PC-3 (cell line): ENCODE measurements around the gene LSM12. TPM values are rescaled to one million over a fixed set of nuclear protein-coding genes. Genes with fewer than 3 reads are reported as not detected.
"Not testable (repeated sequence)": the region's sequence is repeated elsewhere in the genome, so short reads cannot be mapped to it uniquely, and the experiment has no call there.

Source experiments
- ATAC-seq: fragments of 200-7000 bp; cut with Tn5 transposase; 2 replicates; pipeline ENCODE4 v1.9.1; 2020; ENCODE audit warnings: mild to moderate bottlenecking, moderate library complexity
- BruUV-seq: library from RNA; stranded (reverse); fragments of 400-500 nt; replicated peaks from 2 replicates; lab custom pipeline; 2021; lab: Mats Ljungman, UMichigan
- CTCF ChIA-PET: fragments of 300-600 bp; sonication (Branson Sonifier 250); formaldehyde crosslinking; loops from one replicate; lab custom pipeline; 2022; ENCODE audit warnings: antibody characterized with exemption; lab: Charles Lee
- POLR2A ChIA-PET: fragments of 300-600 bp; sonication (Branson Sonifier 250); formaldehyde crosslinking; loops from one replicate; lab custom pipeline; 2022; ENCODE audit warnings: antibody characterized with exemption; ENCODE audit not compliant: unreplicated experiment; lab: Charles Lee
- DNase-seq: peaks from one replicate; pipeline ENCODE4 v3.0.0-alpha.2; 2015
- H2AFZ ChIP-seq: fragments of 300-600 bp; sonication (generic); 2 replicates; pipeline ENCODE4 v1.6.0; 2016; ENCODE audit warnings: antibody characterized with exemption, low read length
- H3F3A ChIP-seq: fragments of 300-600 bp; sonication (generic); one replicate; pipeline ENCODE4 v1.6.0; 2017; ENCODE audit warnings: antibody characterized with exemption, low read length, control low read depth, mild to moderate bottlenecking; ENCODE audit not compliant: unreplicated experiment
- H3K27ac ChIP-seq: fragments of 300-600 bp; sonication (generic); 2 replicates; pipeline ENCODE4 v1.5.1; 2016; ENCODE audit warnings: mild to moderate bottlenecking, low read length
- H3K27me3 ChIP-seq: fragments of 300-600 bp; sonication (generic); 2 replicates; pipeline ENCODE4 v1.6.1; 2016; ENCODE audit warnings: low read length, mixed read lengths
- H3K36me3 ChIP-seq: fragments of 300-600 bp; sonication (generic); 2 replicates; pipeline ENCODE4 v1.6.1; 2016; ENCODE audit warnings: low read depth, mixed run types, low read length, mixed read lengths
- H3K4me1 ChIP-seq: fragments of 300-600 bp; sonication (generic); 2 replicates; pipeline ENCODE4 v1.5.1; 2016; ENCODE audit warnings: low read length; ENCODE audit not compliant: insufficient read depth
- H3K4me2 ChIP-seq: fragments of 300-600 bp; sonication (generic); 2 replicates; pipeline ENCODE4 v1.6.0; 2016; ENCODE audit warnings: low read length
- H3K4me3 ChIP-seq: fragments of 300-600 bp; sonication (generic); 2 replicates; pipeline ENCODE4 v1.5.1; 2016; ENCODE audit warnings: mild to moderate bottlenecking, low read length, mixed read lengths
- H3K79me2 ChIP-seq: fragments of 300-600 bp; sonication (generic); 2 replicates; pipeline ENCODE4 v1.6.1; 2017; ENCODE audit warnings: low read length, mixed read lengths
- H3K9ac ChIP-seq: fragments of 300-600 bp; sonication (generic); 2 replicates; pipeline ENCODE4 v1.6.0; 2016; ENCODE audit warnings: mild to moderate bottlenecking, low read length
- H3K9me2 ChIP-seq: fragments of 300-600 bp; sonication (generic); replicated peaks from 2 replicates; pipeline ENCODE4 v1.6.1; 2016; ENCODE audit warnings: mixed run types, low read length, mixed read lengths
- H3K9me3 ChIP-seq: fragments of 300-600 bp; sonication (generic); 2 replicates; pipeline ENCODE4 v1.6.1; 2016; ENCODE audit warnings: low read length, mixed read lengths
- H4K20me1 ChIP-seq: fragments of 300-600 bp; sonication (generic); 2 replicates; pipeline ENCODE4 v1.6.1; 2016; ENCODE audit warnings: low read length, mixed read lengths
- EZH2 ChIP-seq: fragments of 300-600 bp; sonication (generic); IDR thresholded peaks from one replicate; pipeline ENCODE4 v1.6.1; 2017; ENCODE audit warnings: antibody characterized with exemption, mild to moderate bottlenecking, low read length; ENCODE audit not compliant: unreplicated experiment
- EZH2phosphoT487 ChIP-seq: fragments of 300-600 bp; sonication (generic); IDR thresholded peaks from 2 replicates; pipeline ENCODE4 v1.6.1; 2018; ENCODE audit warnings: mild to moderate bottlenecking, antibody characterized with exemption, low read length, borderline replicate concordance
- intact Hi-C: fragments of 100-400 bp; cut with micrococcal nuclease; formaldehyde crosslinking; loops from 2 replicates; pipeline ENCODE4 v1.9.0; 2023
- total RNA-seq: library from RNA; depleted of rRNA; stranded (reverse); fragments of >200 nt; gene quantifications from 2 replicates; pipeline ENCODE4 v1.2.3, GENCODE V29; 2014
- TF ChIP-seq, protein P1 (sequence below): fragments of 300-600 bp; sonication (generic); conservative IDR thresholded peaks from 2 replicates; pipeline ENCODE4 v1.5.1; 2017; ENCODE audit warnings: antibody characterized with exemption, low read depth, mild to moderate bottlenecking, low read length

LSM12 gene
- total RNA-seq, 1 experiment from 2014 or later, result 118 TPM

DNA sequence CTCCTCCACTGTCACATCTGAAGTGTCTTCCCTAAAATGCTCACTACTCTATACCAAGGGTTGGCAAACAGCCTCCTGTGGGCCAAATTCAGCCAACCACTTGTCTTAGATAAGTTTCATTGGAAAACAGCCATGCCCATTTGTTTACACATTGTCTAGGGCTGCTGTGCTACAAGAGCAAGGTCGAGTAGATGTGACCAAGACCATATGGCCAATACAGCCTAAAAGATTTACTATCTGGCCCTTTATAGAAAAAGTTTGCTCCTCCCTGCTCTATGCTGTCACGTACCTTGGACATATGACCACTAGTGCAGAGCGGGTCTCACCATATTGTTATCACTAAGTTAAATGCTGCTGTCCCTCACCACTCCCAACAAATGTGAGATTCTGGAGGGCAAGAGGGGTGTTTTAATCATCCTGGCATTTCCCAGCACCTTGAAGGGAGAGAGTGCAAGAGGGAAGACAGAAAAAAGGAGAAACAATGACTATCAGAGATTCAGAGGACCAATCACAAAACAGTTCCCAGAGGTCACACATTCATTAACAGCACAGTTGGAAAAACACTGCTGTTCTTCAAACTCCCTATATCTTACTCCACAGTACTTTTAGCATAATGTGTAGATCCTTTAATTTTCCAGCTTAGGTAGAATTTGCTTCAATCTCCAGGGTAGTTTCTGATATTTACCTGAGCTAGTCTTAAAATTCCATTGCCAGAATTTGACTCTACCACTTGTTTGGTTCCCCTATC, 13.2 kb downstream of the LSM12 start:
- Histone ChIP-seq H3K79me2 (peaks cover 94% of the 10 kb centered on the region), H3K36me3 (peaks cover 67% of the 10 kb centered on the region), H2AFZ (no peak overlapping the region), H4K20me1 (peaks cover 14% of the 10 kb centered on the region; the same call in 1 of the 2 replicates), H3K4me2 (no peak overlapping the region), H3K27me3 (no peaks in the 10 kb centered on the region), H3K9ac (no peak overlapping the region), H3K9me3 (no peaks in the 10 kb centered on the region), H3K4me3 (no peak overlapping the region), H3K9me2 (no peaks in the 10 kb centered on the region), H3F3A (no peaks in the 10 kb centered on the region), H3K4me1 (no peaks in the 10 kb centered on the region), H3K27ac (no peak overlapping the region)
- BruUV-seq, result TSS peak; percentile 10
- ATAC-seq (no peak; the same call in 1 of the 2 replicates), DNase-seq (no peak)
- intact Hi-C loops, result no loop called here
- TF ChIP-seq, protein P1, sequence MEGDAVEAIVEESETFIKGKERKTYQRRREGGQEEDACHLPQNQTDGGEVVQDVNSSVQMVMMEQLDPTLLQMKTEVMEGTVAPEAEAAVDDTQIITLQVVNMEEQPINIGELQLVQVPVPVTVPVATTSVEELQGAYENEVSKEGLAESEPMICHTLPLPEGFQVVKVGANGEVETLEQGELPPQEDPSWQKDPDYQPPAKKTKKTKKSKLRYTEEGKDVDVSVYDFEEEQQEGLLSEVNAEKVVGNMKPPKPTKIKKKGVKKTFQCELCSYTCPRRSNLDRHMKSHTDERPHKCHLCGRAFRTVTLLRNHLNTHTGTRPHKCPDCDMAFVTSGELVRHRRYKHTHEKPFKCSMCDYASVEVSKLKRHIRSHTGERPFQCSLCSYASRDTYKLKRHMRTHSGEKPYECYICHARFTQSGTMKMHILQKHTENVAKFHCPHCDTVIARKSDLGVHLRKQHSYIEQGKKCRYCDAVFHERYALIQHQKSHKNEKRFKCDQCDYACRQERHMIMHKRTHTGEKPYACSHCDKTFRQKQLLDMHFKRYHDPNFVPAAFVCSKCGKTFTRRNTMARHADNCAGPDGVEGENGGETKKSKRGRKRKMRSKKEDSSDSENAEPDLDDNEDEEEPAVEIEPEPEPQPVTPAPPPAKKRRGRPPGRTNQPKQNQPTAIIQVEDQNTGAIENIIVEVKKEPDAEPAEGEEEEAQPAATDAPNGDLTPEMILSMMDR, result no peak
- no peak for TF ChIP-seq EZH2phosphoT487
- TF ChIP-seq EZH2, result no peak
- CTCF ChIA-PET, result no interaction called here
- POLR2A ChIA-PET, result no interaction called here

DNA sequence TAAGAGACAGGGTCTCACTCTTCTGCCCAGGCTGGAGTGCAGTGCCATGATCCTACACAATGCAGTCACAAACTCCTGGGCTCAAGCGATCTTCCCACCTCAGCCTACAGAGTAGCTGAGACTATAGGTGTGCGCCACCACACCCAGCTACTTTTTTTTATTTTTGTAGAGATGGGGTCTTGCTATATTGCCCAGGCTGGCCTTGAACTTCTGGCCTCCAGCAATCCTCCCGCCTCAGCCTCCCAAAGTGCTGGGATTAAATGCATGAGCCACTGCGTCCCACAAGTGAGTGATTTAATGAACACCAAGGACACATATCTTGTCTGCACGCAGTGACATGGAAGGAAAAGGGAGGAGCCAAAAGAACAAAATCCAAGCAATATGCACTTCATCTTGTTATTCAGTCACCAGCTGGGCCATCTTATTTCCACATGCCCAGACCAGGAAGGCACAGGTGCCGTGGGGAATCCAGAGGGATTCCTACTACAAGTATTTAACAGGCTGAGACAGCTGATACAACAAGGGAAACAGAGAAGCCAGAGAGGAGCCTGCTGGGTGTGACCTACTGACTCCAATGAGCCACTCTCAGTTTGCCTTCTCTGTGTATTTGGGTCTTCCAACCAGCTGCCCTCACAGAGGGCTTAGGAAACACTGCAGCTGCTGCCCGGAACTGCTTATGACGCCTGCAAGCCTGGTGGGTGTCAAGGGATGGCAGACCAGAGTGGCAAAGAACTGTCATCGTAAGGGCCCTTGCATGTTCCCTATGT, 17.0 kb downstream of the LSM12 start:
- BruUV-seq, result no TSS peak
- CTCF ChIA-PET, result no interaction called here
- H2AFZ ChIP-seq, result no peak overlapping the region
- no peaks in the 10 kb centered on the region for H3K9me2 ChIP-seq
- POLR2A ChIA-PET, result no interaction called here
- H3K27ac ChIP-seq, result no peak overlapping the region
- H4K20me1 ChIP-seq, result peaks cover 17% of the 10 kb centered on the region
- H3K4me1 ChIP-seq, result peaks cover 9% of the 10 kb centered on the region
- H3F3A ChIP-seq, result peaks cover 5% of the 10 kb centered on the region
- no peak for DNase-seq
- no peak overlapping the region for H3K9ac ChIP-seq
- ATAC-seq, result no peak
- intact Hi-C loops, result no loop called here
- no peak overlapping the region for H3K4me3 ChIP-seq
- peaks cover 66% of the 10 kb centered on the region for H3K36me3 ChIP-seq
- H3K27me3 ChIP-seq, result no peaks in the 10 kb centered on the region
- peaks cover 91% of the 10 kb centered on the region for H3K79me2 ChIP-seq
- H3K4me2 ChIP-seq, result no peak overlapping the region
- no peaks in the 10 kb centered on the region for H3K9me3 ChIP-seq
- TF ChIP-seq EZH2phosphoT487 (no peak), EZH2 (no peak)
- TF ChIP-seq, protein P1, result no peak

DNA sequence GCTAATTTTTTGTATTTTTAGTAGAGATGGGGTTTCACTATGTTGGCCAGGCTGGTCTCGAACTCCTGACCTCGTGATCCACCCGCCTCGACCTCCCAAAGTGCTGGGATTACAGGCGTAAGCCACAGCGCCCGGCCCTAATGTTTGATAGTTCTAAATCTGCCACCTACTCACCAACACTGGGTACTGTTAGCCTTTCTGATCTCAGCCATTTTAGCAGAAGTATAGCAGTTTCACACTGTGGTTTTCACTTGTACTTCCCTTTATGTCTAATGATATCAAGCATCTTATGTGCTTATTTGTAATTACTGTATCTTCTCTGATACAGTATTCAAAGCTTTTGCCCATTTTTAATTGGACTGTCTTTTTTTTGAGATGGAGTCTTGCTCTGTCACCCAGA, 19.6 kb downstream of the LSM12 start:
- DNase-seq, H2AFZ ChIP-seq, H3F3A ChIP-seq, H3K4me3 ChIP-seq, H3K4me2 ChIP-seq, intact Hi-C loops, H3K9me2 ChIP-seq, CTCF ChIA-PET, H3K9me3 ChIP-seq, H3K9ac ChIP-seq, BruUV-seq, H3K27ac ChIP-seq, H3K27me3 ChIP-seq, ATAC-seq, POLR2A ChIA-PET: not testable (repeated sequence)
- Histone ChIP-seq H3K79me2 (peaks cover 90% of the 10 kb centered on the region), H3K36me3 (peaks cover 52% of the 10 kb centered on the region), H3K4me1 (peaks cover 16% of the 10 kb centered on the region), H4K20me1 (peaks cover 30% of the 10 kb centered on the region)
